ENCODE measurements around the gene WFDC5.

DNA sequence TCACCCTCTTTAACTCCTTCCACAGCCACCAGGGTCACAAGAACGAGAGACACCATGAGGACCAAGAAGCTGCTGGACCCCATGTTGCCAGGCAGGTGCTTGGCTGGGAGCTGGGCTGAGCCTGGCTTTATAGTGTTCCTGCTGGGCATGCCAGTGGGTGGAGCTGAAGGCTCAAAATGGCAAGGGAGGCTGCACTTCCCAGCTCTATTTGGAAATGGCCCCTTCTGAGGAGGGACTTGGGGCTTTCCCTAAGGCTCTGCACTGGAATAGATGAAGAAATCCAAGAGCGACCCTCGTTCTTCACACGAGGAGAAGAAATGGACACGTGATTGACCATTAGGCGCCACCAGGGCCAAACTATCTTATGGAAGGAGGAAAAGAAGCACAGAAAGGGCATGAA lies 9.4 kb upstream of the WFDC5 start, which contains the start of gene WFDC12:
- TF ChIP-seq EP300 (IDR thresholded peaks at IDR 0.05; ENCODE audit: borderline replicate concordance in 1 of 2, control insufficient read depth in 1 of 2, low read depth in 2 of 2, low read length in 2 of 2) (no peak), ZNF274 (IDR thresholded peaks at IDR 0.05; ENCODE audit: insufficient read depth, insufficient read length) (no peak), HDAC2 (IDR thresholded peaks at IDR 0.05) (no peak), YY1 (IDR thresholded peaks at IDR 0.05; ENCODE audit: low read depth, low read length) (no peak), POU2F2 (IDR thresholded peaks at IDR 0.05; ENCODE audit: borderline replicate concordance, low read depth, low read length) (no peak)
- TF ChIP-seq, protein P1, sequence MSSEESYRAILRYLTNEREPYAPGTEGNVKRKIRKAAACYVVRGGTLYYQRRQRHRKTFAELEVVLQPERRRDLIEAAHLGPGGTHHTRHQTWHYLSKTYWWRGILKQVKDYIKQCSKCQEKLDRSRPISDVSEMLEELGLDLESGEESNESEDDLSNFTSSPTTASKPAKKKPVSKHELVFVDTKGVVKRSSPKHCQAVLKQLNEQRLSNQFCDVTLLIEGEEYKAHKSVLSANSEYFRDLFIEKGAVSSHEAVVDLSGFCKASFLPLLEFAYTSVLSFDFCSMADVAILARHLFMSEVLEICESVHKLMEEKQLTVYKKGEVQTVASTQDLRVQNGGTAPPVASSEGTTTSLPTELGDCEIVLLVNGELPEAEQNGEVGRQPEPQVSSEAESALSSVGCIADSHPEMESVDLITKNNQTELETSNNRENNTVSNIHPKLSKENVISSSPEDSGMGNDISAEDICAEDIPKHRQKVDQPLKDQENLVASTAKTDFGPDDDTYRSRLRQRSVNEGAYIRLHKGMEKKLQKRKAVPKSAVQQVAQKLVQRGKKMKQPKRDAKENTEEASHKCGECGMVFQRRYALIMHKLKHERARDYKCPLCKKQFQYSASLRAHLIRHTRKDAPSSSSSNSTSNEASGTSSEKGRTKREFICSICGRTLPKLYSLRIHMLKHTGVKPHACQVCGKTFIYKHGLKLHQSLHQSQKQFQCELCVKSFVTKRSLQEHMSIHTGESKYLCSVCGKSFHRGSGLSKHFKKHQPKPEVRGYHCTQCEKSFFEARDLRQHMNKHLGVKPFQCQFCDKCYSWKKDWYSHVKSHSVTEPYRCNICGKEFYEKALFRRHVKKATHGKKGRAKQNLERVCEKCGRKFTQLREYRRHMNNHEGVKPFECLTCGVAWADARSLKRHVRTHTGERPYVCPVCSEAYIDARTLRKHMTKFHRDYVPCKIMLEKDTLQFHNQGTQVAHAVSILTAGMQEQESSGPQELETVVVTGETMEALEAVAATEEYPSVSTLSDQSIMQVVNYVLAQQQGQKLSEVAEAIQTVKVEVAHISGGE (CRISPR knock-in tag; IDR thresholded peaks at IDR 0.05) = no peak
